Cardiac fibroblast (primary cell): ENCODE measurements around the gene ELFN2.

Experiments used
- DNase-seq, 2 donors: peaks; one replicate each; pipeline versions ENCODE4 v3.0.0 to v3.0.0-alpha.2; 2010; ENCODE audit warnings: low read depth in 2 of 2
- H3K4me3 ChIP-seq, 2 donors: replicated peaks in 1 of 2; 1 replicate in 1 of 2; 2 replicates in 1 of 2; pipeline ENCODE4 v1.5.1; 2011; ENCODE audit warnings: low read depth in 2 of 2, low read length in 2 of 2, mild to moderate bottlenecking in 2 of 2, moderate library complexity in 1 of 2
- TF ChIP-seq, protein P1 (sequence below): IDR thresholded peaks from one replicate; pipeline ENCODE4 v1.5.1; 2011; ENCODE audit warnings: low read depth, mild to moderate bottlenecking, low read length, inconsistent platforms

Gene ELFN2

DNA sequence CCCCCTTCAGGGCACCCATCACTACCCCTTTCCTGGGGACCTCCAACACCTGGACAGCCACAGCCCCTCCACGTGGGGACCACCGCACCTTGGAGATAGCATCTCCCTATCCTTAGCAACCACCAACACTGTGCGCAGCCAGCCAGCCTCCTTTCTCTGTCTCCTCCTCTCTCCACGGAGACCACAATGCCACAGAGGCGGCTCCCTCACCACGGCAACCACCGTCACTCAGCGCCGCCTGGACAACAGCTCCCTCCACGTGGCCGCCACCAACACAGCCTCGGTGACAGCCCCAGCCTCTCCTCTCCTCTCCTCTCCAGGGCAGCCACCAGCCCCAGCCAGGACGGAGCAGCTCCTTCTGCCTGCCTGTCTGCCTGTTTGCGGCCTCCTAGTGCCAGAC, 10.5 kb downstream of the ELFN2 start:
- TF ChIP-seq, protein P1, sequence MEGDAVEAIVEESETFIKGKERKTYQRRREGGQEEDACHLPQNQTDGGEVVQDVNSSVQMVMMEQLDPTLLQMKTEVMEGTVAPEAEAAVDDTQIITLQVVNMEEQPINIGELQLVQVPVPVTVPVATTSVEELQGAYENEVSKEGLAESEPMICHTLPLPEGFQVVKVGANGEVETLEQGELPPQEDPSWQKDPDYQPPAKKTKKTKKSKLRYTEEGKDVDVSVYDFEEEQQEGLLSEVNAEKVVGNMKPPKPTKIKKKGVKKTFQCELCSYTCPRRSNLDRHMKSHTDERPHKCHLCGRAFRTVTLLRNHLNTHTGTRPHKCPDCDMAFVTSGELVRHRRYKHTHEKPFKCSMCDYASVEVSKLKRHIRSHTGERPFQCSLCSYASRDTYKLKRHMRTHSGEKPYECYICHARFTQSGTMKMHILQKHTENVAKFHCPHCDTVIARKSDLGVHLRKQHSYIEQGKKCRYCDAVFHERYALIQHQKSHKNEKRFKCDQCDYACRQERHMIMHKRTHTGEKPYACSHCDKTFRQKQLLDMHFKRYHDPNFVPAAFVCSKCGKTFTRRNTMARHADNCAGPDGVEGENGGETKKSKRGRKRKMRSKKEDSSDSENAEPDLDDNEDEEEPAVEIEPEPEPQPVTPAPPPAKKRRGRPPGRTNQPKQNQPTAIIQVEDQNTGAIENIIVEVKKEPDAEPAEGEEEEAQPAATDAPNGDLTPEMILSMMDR, result no peak
- no peak overlapping the region for H3K4me3 ChIP-seq
- DNase-seq, result no peak

DNA sequence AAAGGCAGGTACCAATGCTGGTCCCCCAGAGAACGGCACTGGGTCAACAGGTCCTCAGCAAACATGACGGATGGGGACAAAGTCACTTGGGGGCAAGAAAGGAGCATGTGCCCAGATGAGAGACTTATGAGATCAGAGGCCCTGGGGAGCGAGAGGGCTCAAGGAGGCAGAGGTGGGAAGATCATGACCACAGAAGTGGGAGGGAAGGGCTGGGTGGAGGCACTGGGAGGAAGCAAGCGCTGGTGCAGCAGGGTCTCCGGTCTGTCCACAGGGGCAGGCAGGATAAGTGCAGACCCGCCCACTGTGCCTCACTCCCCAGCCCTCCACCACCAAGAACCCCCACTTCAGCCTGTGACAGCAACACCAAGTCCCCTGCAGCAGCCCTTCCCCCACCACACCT, 10.9 kb downstream of the ELFN2 start:
- no peak for DNase-seq
- no peak overlapping the region for H3K4me3 ChIP-seq
- TF ChIP-seq, protein P1, result no peak

DNA sequence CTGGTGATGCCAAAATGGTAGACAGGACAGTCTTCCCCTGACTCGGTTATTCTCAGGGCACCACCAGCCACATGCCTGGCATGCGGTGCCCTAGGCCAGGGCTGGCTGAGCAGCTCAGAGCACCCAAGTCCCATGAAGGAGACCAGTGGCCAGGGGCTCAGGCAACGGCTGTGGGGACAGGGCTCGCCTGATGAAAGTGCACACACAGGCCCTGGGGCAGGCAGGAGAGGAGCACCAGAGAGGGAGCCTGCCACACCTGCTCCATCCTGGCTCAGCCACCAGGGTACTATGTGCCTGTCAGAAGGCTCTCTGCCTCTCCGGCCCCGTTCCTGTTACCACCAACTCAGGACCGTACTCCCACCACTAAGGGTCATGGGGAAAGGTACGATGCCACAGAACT, 12.1 kb downstream of the ELFN2 start:
- TF ChIP-seq, protein P1, result no peak
- DNase-seq, result no peak

DNA sequence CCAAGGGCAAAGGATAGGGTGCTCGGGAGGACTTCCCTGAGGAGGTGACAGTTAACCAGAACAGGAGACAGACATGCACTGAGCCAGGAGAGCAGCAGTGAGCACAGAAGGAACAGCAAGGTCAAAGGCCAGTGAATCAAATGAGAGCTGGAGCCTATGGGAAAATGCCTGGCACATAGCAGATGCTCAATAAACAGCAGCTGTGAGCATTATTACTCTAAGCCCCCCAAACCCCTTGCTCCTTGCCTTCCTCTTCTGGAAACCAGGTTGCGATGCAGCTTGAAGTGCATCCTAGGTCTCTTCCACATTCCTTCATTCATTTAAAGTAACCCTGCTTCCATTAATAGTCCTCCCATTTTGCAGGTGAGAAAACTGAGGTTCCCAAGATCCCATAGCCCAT, 13.0 kb downstream of the ELFN2 start:
- no peak overlapping the region for H3K4me3 ChIP-seq
- TF ChIP-seq, protein P1, result no peak
- DNase-seq, result no peak

More for the DNA sequence above, 12.1 kb downstream of the ELFN2 start:
- no peak overlapping the region for H3K4me3 ChIP-seq

DNA sequence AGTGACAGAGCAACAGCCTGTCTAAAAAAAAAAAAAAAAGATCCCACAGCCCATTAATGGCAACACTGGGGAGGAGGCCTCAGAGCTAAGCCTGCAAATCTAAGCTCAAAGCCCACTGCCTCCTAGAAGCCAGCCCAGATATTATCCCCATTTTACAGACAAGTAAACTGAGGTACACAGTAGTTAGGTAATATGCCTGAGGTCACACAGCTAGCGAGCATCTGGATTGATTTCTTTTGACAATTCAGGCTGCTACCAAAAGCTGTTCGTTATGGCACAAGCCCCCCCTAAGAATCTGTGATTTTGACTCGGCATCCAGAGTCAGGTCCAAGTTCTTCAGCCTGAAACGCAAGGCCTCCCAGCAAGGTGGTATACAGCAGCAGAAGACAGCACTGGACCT, 13.7 kb downstream of the ELFN2 start:
- TF ChIP-seq, protein P1, result no peak
- no peak overlapping the region for H3K4me3 ChIP-seq
- no peak for DNase-seq

DNA sequence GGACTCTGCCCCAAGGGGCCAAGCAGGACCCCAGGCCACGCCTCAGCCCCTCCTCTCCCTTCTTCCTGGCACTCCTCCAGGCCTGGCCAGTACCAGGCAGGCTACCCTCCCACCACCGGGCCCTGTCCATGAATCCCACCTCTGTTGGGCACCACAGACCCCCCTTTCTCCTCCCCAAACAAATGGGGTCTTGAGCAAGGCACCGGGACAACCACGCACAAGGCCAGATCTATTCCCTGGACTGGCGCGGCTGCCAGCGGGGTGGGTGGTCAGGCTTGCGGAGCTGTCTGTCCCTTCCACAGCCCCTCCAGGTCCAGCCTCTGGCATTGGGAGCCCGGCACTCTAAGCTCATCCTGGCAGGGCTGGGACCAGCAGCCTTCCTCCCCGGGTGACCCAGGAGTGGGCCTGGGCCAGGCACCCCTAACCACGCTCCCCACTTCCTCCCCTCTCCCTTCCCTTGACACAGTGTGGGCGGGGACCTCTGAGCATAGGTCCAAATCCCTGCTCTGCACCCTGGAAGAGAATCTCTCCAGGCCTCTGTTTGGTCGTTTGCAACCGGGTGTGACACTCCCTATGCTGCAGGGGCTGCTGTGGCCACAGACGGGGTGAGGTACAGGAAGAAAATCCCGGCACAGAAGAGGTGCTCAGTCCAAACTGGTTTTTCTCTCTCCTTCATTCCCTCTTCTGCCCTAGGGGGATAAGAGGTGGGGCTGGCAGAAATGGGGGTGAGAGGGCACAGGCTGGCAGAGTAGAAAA, 14.6 kb downstream of the ELFN2 start:
- TF ChIP-seq, protein P1, result no peak

DNA sequence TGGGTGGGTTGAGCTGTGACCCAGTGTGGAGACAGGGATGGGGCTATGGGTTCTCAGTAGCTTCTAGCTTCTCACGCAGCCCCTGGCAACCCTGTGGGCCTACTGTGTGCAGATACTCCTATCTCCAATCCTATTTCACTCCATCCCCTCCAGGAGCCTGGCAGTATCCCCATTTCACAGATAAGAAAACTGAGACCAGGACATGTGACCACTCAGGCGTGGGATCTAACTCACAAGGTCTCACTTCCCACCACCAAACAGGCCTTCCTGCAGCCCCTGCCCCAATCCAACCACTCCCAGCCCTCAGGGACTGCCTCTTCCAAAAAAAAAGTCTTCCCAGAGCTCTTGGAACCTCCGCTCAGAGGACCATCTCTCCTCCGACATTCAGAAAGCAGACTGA, 15.6 kb downstream of the ELFN2 start:
- DNase-seq, result no peak
- H3K4me3 ChIP-seq, result no peak overlapping the region
- TF ChIP-seq, protein P1, result no peak

More for the DNA sequence above, 14.6 kb downstream of the ELFN2 start:
- DNase-seq, result no peak
- H3K4me3 ChIP-seq, result no peak overlapping the region
